ENCODE measurements around the gene MALSU1. TPM values are rescaled to one million over a fixed set of nuclear protein-coding genes. Genes with fewer than 3 reads are reported as not detected.
A peak's percentile ranks its signal among the peaks of the same experiment; 100 is the strongest.

Gene MALSU1
- total and polyA plus RNA-seq, 2 of the 13 experiments (the other 11 are each of a cell fraction or from before 2014, with no cell fraction given): 72.0 to 141 TPM

DNA sequence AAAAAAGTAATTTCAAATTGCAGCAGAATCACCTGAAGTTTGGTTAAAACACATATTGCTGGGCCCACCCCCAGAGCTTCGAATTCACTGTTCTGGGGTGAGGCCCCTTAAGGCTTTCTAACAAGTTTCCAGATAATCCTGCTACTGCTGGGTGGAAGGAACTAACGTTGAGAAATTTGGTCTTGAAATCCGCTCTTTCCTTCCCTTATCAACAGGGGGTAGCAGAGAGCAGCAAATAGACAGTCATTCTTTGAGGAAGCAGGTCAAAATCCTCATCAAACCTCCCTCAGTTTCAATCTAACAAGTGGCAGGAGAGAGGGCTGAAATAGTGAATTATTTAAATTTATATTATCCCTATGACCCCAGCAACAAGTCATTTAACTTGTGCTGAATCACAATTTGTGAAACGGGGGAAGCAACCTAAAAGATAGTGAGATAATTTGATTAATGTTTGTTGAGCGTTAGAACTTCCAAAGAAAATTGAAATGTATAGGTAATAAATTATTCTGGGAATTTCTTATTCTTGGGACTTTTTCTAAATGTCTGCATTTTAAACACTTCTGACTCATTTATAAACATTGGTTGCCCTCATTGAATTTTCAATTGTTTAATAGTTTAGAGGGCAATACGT, 21.7 kb upstream of the MALSU1 start (continued):
- TF ChIP-seq, protein P1, sequence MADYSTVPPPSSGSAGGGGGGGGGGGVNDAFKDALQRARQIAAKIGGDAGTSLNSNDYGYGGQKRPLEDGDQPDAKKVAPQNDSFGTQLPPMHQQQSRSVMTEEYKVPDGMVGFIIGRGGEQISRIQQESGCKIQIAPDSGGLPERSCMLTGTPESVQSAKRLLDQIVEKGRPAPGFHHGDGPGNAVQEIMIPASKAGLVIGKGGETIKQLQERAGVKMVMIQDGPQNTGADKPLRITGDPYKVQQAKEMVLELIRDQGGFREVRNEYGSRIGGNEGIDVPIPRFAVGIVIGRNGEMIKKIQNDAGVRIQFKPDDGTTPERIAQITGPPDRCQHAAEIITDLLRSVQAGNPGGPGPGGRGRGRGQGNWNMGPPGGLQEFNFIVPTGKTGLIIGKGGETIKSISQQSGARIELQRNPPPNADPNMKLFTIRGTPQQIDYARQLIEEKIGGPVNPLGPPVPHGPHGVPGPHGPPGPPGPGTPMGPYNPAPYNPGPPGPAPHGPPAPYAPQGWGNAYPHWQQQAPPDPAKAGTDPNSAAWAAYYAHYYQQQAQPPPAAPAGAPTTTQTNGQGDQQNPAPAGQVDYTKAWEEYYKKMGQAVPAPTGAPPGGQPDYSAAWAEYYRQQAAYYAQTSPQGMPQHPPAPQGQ (CRISPR knock-in tag; IDR thresholded peaks at IDR 0.05; ENCODE audit: borderline replicate concordance): no peak
- TF ChIP-seq ELF1 (CRISPR knock-in tag; IDR thresholded peaks at IDR 0.05) (0 out of 2 replicates have a peak, but pooled peaks have one; percentile 35), ZNF432 (CRISPR knock-in tag; IDR thresholded peaks at IDR 0.05; ENCODE audit: borderline replicate concordance) (no peak), HIVEP1 (CRISPR knock-in tag; IDR thresholded peaks at IDR 0.05) (no peak), MAFK (conservative IDR thresholded peaks at IDR 0.05 in 1 of 2, IDR thresholded peaks at IDR 0.05 in 1 of 2; ENCODE audit: low read length in 2 of 2) (no peak), ZNF782 (CRISPR knock-in tag; IDR thresholded peaks at IDR 0.05; ENCODE audit: borderline replicate concordance) (no peak), SOX5 (CRISPR knock-in tag; IDR thresholded peaks at IDR 0.05; ENCODE audit: borderline replicate concordance) (peak; percentile 26; the same call in 1 of the 2 replicates), KMT2A (CRISPR knock-in tag; IDR thresholded peaks at IDR 0.05) (peak; percentile 25; the same call in 1 of the 2 replicates), ZMYM3 (CRISPR knock-in tag; IDR thresholded peaks at IDR 0.05) (0 out of 2 replicates have a peak, but pooled peaks have one; percentile 1), SAP130 (CRISPR knock-in tag; IDR thresholded peaks at IDR 0.05; ENCODE audit: low read depth) (peak; percentile 28; the same call in 1 of the 2 replicates), SMC3 (IDR thresholded peaks at IDR 0.05; ENCODE audit: low read length) (peak; percentile 93), MED1 (CRISPR knock-in tag; IDR thresholded peaks at IDR 0.05) (peak; percentile 30; the same call in 1 of the 2 replicates), TBP (CRISPR knock-in tag; IDR thresholded peaks at IDR 0.05) (no peak), ZNF547 (CRISPR knock-in tag; IDR thresholded peaks at IDR 0.05) (no peak), ZNF484 (CRISPR knock-in tag; IDR thresholded peaks at IDR 0.05; ENCODE audit: borderline replicate concordance, low read depth) (no peak), SOX13 (IDR thresholded peaks at IDR 0.05) (no peak), SOX13 (CRISPR knock-in tag; conservative IDR thresholded peaks at IDR 0.05 in 1 of 2, IDR thresholded peaks at IDR 0.05 in 1 of 2) (peak in 1 of 2 experiments; percentile 8; a peak in 1 of 4 replicates), IRF2 (CRISPR knock-in tag; IDR thresholded peaks at IDR 0.05) (0 out of 2 replicates have a peak, but pooled peaks have one; percentile 42), ZKSCAN8 (CRISPR knock-in tag; IDR thresholded peaks at IDR 0.05; ENCODE audit: borderline replicate concordance) (no peak; the same call in 1 of the 2 replicates), PAWR (CRISPR knock-in tag; IDR thresholded peaks at IDR 0.05; ENCODE audit: borderline replicate concordance) (no peak), FOXK2 (IDR thresholded peaks at IDR 0.05) (no peak)
- TF ChIP-seq, protein P2, sequence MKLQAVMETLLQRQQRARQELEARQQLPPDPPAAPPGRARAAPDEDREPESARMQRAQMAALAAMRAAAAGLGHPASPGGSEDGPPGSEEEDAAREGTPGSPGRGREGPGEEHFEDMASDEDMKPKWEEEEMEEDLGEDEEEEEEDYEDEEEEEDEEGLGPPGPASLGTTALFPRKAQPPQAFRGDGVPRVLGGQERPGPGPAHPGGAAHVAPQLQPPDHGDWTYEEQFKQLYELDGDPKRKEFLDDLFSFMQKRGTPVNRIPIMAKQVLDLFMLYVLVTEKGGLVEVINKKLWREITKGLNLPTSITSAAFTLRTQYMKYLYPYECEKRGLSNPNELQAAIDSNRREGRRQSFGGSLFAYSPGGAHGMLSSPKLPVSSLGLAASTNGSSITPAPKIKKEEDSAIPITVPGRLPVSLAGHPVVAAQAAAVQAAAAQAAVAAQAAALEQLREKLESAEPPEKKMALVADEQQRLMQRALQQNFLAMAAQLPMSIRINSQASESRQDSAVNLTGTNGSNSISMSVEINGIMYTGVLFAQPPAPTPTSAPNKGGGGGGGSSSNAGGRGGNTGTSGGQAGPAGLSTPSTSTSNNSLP (IDR thresholded peaks at IDR 0.05; ENCODE audit: low read depth, low read length): 0 out of 2 replicates have a peak, but pooled peaks have one; percentile 27
- TF ChIP-seq, protein P3, sequence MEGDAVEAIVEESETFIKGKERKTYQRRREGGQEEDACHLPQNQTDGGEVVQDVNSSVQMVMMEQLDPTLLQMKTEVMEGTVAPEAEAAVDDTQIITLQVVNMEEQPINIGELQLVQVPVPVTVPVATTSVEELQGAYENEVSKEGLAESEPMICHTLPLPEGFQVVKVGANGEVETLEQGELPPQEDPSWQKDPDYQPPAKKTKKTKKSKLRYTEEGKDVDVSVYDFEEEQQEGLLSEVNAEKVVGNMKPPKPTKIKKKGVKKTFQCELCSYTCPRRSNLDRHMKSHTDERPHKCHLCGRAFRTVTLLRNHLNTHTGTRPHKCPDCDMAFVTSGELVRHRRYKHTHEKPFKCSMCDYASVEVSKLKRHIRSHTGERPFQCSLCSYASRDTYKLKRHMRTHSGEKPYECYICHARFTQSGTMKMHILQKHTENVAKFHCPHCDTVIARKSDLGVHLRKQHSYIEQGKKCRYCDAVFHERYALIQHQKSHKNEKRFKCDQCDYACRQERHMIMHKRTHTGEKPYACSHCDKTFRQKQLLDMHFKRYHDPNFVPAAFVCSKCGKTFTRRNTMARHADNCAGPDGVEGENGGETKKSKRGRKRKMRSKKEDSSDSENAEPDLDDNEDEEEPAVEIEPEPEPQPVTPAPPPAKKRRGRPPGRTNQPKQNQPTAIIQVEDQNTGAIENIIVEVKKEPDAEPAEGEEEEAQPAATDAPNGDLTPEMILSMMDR (CRISPR knock-in tag; IDR thresholded peaks at IDR 0.05): peak; percentile 88
